Gastrocnemius medialis (tissue), 4 donors: Measurements from ENCODE around the gene RASSF8. TPM values are rescaled to one million over a fixed set of nuclear protein-coding genes. Genes with fewer than 3 reads are reported as not detected.

Source experiments
- ATAC-seq, 2 donors: fragments of 150-250 bp; one replicate each; pipeline ENCODE4 v1.9.1; 2016
- DNase-seq, 2 donors: peaks; one replicate each; pipeline ENCODE4 v3.0.0-alpha.2; 2019
- H3K27ac ChIP-seq, 4 donors: fragments of 200-600 bp; sonication (generic); 1 replicate in 1 of 4; 2 replicates in 3 of 4; pipeline ENCODE4 v1.5.1; 2016 to 2018; ENCODE audit warnings: mild to moderate bottlenecking in 2 of 4, moderate library complexity in 1 of 4
- H3K27me3 ChIP-seq, 3 donors: fragments of 200-600 bp; sonication (generic) in 2 of 3; 1 replicate in 1 of 3; 2 replicates in 2 of 3; pipeline versions ENCODE4 v1.5.1 to v1.6.0; 2016 to 2019; ENCODE audit warnings: mild to moderate bottlenecking in 1 of 3, moderate library complexity in 1 of 3
- H3K36me3 ChIP-seq, 2 donors: fragments of 200-600 bp; sonication (generic) in 1 of 2; one replicate each; pipeline ENCODE4 v1.5.1; 2017 to 2018
- H3K4me1 ChIP-seq, 2 donors: fragments of 200-600 bp; sonication (generic) in 1 of 2; one replicate each; pipeline ENCODE4 v1.5.1; 2016 to 2017; ENCODE audit warnings: mild to moderate bottlenecking in 2 of 2
- H3K4me3 ChIP-seq, 4 donors: fragments of 200-600 bp; sonication (generic) in 3 of 4; 1 replicate in 1 of 4; 2 replicates in 3 of 4; pipeline ENCODE4 v1.5.1; 2016 to 2019; ENCODE audit warnings: mild to moderate bottlenecking in 2 of 4
- H3K9me3 ChIP-seq, 3 donors: fragments of 200-600 bp; sonication (generic) in 2 of 3; 1 replicate in 1 of 3; 2 replicates in 2 of 3; pipeline ENCODE4 v1.5.1; 2016 to 2019
- CTCF ChIP-seq, 5 experiments: fragments of 450-650 bp in 3 of 5; fragments of 200-600 bp in 2 of 5; sonication (generic) in 2 of 5; IDR thresholded peaks in 4 of 5; conservative IDR thresholded peaks in 1 of 5; 1 replicate in 4 of 5; 2 replicates in 1 of 5; pipeline ENCODE4 v1.5.1; 2016 to 2019; ENCODE audit warnings: antibody characterized with exemption in 5 of 5, mild to moderate bottlenecking in 3 of 5, moderate library complexity in 3 of 5
- POLR2A ChIP-seq, 2 donors: fragments of 450-650 bp; IDR thresholded peaks; one replicate each; pipeline ENCODE4 v1.6.1; 2017; ENCODE audit warnings: antibody characterized with exemption in 2 of 2, mild to moderate bottlenecking in 2 of 2, moderate library complexity in 2 of 2
- in situ Hi-C, 4 donors: fragments of 200-750 bp; cut with MboI; loops; one replicate each; pipeline versions ENCODE4 v1.15.0 to v1.8.0; 2017; ENCODE audit warnings: low sequenced_read_pairs in 4 of 4
- intact Hi-C: fragments of 100-400 bp; cut with DNase I; formaldehyde crosslinking; loops from one replicate; pipeline ENCODE4 v1.15.1; 2023; ENCODE audit warnings: low total_unique reads
- total RNA-seq, 4 donors: library from RNA; depleted of rRNA; stranded (reverse); fragments of >200 nt; gene quantifications; one replicate each; pipeline versions ENCODE4 v1.1.0 to v1.2.3, GENCODE V29; 2016

Gene RASSF8
- total RNA-seq, 4 donors from 2014 or later = 23.6 to 36.8 (median 28.0) TPM

GRCh38 chr12:26121323-26122060 is 163.0 kb downstream of the RASSF8 start:
- H3K4me3 ChIP-seq = peak overlapping the region; percentile 59 to 89 (median 72)
- no peaks in the 10 kb centered on the region for H3K36me3 ChIP-seq
- peaks cover 50 to 51% of the 10 kb centered on the region in 2 donors for H3K4me1 ChIP-seq
- intact Hi-C loops = loop anchor here (2.0 kb wide), 1 partner anchor 401 kb away; no protein-coding TSS in a partner anchor
- H3K9me3 ChIP-seq = no peaks in the 10 kb centered on the region
- in situ Hi-C loops = no loop called here
- peak overlapping the region; percentile 95 to 100 (median 97) for H3K27ac ChIP-seq
- peak; percentile 18 to 25 for TF ChIP-seq POLR2A (IDR thresholded peaks at IDR 0.05)
- no peak for TF ChIP-seq CTCF (IDR thresholded peaks at IDR 0.05 in 4 of 5, conservative IDR thresholded peaks at IDR 0.05 in 1 of 5)
- DNase-seq = no peak
- no peak for ATAC-seq
- no peaks in the 10 kb centered on the region for H3K27me3 ChIP-seq

- DNase-seq (no peak), ATAC-seq (peak in 1 of 2 donors; percentile 1)
- H3K4me3 ChIP-seq = peak overlapping the region; percentile 66 to 89 (median 72)
- intact Hi-C loops = no loop called here
- H3K27me3 ChIP-seq = no peaks in the 10 kb centered on the region
- H3K36me3 ChIP-seq = no peaks in the 10 kb centered on the region
- H3K4me1 ChIP-seq = peaks cover 49 to 50% of the 10 kb centered on the region in 2 donors
- H3K9me3 ChIP-seq = no peaks in the 10 kb centered on the region
- peak overlapping the region; percentile 95 to 100 (median 97) for H3K27ac ChIP-seq
- no peak for TF ChIP-seq POLR2A (IDR thresholded peaks at IDR 0.05)
- no peak for TF ChIP-seq CTCF (IDR thresholded peaks at IDR 0.05 in 4 of 5, conservative IDR thresholded peaks at IDR 0.05 in 1 of 5)
- in situ Hi-C loops = no loop called here
These were observed 163.7 kb downstream of the RASSF8 start for GRCh38 chr12:26122061-26122680.

- peak; percentile 77 to 79 for DNase-seq
- intact Hi-C loops = no loop called here
- Histone ChIP-seq H3K36me3 (no peaks in the 10 kb centered on the region), H3K9me3 (no peaks in the 10 kb centered on the region), H3K27me3 (no peaks in the 10 kb centered on the region), H3K4me1 (peaks cover 43 to 45% of the 10 kb centered on the region in 2 donors), H3K27ac (peak overlapping the region; percentile 95 to 100 (median 97)), H3K4me3 (peak overlapping the region; percentile 66 to 89 (median 72))
- in situ Hi-C loops = no loop called here
- ATAC-seq = peak; percentile 13 to 14
- TF ChIP-seq CTCF (IDR thresholded peaks at IDR 0.05 in 4 of 5, conservative IDR thresholded peaks at IDR 0.05 in 1 of 5) = peak in 1 of 5 experiments; percentile 9
- TF ChIP-seq POLR2A (IDR thresholded peaks at IDR 0.05) = peak; percentile 68 to 76
These were observed 164.4 kb downstream of the RASSF8 start for GRCh38 chr12:26122681-26123481.

- TF ChIP-seq POLR2A (IDR thresholded peaks at IDR 0.05) (no peak), CTCF (IDR thresholded peaks at IDR 0.05 in 4 of 5, conservative IDR thresholded peaks at IDR 0.05 in 1 of 5) (no peak)
- in situ Hi-C loops (no loop called here), intact Hi-C loops (no loop called here)
- DNase-seq (no peak), ATAC-seq (no peak)
- Histone ChIP-seq H3K27me3 (no peaks in the 10 kb centered on the region), H3K4me1 (peaks cover 36 to 39% of the 10 kb centered on the region in 2 donors), H3K9me3 (no peaks in the 10 kb centered on the region), H3K36me3 (no peaks in the 10 kb centered on the region), H3K4me3 (peak overlapping the region; percentile 66 to 89 (median 72)), H3K27ac (peak overlapping the region; percentile 95 to 100 (median 97))
These were observed 165.0 kb downstream of the RASSF8 start for GRCh38 chr12:26123482-26123980.
